ENCODE results near the gene PRKD2.

PRKD2 gene

GRCh38 chr19:46741447-46741846 is 24.5 kb upstream of the PRKD2 start:
- no peak for DNase-seq

DNA sequence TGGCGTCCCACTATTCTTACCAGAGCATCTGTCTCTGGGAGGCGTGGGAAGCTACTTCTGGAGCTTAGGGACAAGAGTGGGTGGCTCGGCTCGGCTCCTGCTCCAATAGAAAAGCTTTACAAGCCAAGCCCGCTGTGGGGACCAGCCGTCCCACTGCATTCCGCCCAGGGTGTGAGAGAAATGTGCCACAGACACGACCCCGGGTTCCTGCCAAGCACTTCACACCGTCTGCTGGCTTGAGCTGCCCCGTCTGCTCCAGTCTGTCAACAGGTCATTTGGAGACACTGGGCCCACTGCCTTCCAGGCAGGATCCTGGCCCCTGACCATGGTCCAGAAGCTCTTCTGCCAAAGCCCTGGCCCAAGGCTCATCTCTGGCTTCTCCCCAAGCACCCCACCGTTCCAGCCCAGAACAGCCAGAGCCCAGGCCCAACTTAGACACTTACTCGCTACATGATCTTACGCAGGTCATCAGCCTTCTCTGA is 22.4 kb upstream of the PRKD2 start:
- no peak for DNase-seq

- DNase-seq, result no peak
Measured at GRCh38 chr19:46737761-46738171, 20.9 kb upstream of the PRKD2 start.

DNA sequence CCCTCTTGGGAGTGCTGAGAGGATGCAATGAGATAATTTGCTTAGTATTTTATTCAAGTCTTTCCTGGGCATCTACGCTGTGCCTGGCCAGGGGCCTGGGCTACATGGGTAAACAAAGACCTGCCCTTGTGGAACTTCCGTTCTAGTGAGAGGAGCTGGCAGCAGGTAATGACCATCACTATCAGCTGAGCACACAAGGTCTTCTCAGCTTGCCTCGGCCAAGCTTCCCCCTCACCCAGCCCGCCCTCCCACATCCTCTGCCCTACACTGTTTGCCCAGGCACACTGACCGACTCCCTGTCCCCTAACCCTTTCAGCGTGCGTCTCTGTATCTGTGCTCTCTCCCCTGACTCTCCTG is 20.4 kb upstream of the PRKD2 start:
- no peak for DNase-seq

- DNase-seq, result no peak
Measured at GRCh38 chr19:46736531-46737297, 19.8 kb upstream of the PRKD2 start.

GRCh38 chr19:46733690-46734292 is 16.9 kb upstream of the PRKD2 start:
- no peak for DNase-seq

DNA sequence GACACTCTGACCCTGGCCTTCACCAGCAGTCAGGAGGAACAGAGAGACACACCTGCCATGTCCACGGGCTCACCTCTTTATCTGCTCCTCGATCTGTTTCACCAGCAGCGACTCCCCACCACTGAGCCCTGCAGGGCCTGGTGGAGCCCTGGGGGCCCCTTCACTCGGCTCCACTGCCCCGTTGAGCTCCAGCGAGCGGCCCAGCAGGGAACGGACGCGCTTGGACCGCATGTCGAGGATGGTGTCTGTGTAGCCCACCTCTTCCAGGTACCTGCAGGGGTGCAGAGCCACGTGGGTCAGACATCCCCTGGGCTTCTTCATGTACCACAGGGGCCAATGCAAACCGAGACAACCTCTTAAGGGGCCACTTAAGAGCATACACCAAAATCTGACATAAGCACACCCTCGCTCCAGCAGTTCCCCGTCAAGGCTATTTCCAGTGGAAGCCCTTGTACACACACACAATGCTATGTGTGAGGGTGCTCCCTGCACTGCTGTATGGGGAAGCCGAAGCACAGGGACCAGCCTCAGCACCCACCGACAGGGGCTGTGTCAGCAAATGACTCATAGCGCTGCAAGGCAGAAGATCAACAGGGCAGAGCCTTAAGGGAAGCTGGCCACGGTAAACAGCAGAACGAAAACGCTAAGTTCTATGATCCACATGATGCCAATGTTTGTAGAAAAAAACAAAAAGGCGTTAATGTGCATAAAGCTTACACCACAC is 16.2 kb upstream of the PRKD2 start:
- no peak for DNase-seq

- DNase-seq, result no peak
Measured at GRCh38 chr19:46732172-46732938, 15.4 kb upstream of the PRKD2 start.

- no peak for DNase-seq
Measured at GRCh38 chr19:46731584-46731983, 14.7 kb upstream of the PRKD2 start.

GRCh38 chr19:46731007-46731501 is 14.1 kb upstream of the PRKD2 start:
- DNase-seq, result no peak

- DNase-seq, result no peak
Measured at GRCh38 chr19:46730595-46730994, 13.7 kb upstream of the PRKD2 start.

GRCh38 chr19:46730187-46730586 is 13.3 kb upstream of the PRKD2 start:
- DNase-seq, result no peak

- no peak for DNase-seq
Measured at GRCh38 chr19:46729696-46730095, 12.8 kb upstream of the PRKD2 start.

DNA sequence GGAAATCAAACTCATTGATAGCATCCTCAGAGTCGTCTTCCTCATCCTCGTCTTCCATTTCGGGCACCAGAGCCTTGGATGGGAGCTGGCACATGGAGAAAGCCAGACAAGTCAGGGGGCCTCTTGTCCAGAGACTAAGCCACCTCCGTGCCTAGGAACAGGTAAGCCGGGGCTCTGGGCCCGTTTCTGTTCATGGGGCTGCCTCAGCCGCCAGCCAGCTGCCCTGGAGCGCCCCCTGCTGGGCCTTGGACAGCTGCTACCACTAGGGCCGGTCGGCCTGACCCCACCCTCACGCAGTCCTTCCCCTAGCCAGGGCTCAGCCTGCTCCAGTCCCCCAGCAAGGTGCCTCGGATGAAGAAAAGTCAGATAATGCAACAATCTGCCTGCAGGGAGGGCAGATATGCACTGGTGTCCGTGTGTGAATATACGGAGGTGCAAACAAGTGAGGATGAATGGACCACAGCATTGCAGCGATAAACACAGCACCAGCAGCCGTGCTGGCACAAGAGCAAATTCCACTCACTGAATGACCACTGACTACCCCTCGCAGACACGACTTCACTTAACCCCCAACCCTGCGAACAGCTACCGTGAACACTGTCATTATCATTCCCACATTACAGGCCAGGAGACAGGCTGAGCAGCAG is 11.9 kb upstream of the PRKD2 start:
- DNase-seq, result peak; percentile 23

DNA sequence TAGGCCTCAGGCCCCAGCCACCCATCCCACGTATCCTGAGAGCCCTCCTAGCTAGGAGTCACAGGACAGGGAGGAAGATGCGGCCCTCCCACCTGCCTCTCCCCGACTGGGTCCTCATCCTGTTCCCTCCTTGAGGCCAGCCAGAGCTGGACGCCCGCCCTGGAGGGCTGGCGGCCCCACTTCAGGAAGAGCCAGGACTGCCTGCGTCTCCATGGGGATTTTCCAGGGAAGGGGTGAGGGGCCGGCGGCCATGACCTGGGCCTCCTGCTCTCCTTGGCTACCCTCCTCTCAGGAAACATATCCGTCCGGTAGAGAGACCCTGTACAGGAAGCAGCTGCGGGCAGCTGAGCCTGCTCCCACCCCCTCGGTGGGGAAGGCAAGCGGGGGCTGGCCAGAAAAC is 11.3 kb upstream of the PRKD2 start:
- no peak for DNase-seq

DNA sequence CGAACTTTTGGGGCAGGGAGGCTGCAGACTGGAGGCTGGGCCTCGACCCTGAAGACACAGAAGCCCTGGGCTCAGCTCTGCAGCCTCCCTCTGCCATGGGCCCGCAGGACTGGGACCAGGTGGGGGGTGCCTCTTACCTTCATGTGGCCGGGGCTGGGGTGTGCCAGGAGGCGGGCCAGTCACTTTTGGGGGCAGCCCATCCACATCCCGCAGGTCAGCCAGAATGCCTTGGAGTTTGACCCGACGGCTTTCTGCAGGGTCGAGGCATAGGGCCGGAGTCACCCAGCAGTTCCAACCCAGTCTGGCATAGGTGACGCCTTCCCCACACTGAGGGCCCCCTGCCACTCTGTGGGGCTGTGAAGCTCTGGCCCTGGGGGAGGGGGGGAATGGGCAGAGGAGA is 10.8 kb upstream of the PRKD2 start:
- DNase-seq, result no peak

DNA sequence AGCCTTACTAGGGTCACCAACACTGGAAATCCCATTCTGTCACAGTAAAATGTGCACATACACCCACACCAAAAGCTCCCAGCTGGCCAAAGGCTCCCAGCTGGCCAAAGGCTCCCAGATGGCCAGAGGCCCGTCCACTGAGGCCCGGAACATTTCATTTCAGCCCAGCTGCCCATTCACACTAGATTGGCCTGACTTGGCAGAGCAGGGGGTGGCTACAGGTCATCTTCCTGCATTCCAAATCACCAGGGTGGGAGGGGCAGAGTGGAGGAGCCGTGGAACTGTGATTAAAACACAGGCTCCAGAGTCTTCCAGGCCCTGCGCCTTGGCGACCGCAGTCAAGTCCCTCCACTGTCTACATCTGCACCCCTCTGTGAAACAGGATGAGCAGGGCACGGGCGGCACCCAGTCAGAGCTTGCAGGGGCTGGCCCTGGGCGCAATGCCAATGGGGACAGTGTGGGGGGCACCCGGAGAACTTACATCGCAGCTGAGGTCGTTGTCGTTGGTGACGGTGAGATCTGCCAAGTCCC is 10.1 kb upstream of the PRKD2 start:
- DNase-seq, result no peak

DNA sequence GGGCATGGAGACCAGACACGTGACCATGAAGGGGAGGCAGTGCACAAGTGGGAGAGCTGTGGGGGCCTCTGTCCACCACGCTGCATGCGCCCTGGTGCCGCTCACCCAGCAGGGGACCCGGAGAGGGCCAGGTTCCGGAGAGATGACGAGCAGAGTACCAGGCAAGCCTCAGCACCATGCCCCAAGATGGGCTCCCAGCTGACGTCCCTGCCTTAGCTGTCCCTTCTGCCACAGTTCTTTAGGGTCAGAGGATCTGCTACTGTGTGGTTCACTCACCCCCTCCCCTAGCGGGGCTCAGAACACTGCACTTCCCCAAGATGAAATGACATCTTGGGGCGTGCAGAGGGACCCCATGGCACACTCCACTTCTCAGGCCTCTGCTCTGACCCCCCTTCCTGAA is 9.6 kb upstream of the PRKD2 start:
- DNase-seq, result no peak

GRCh38 chr19:46725859-46726393 is 9.0 kb upstream of the PRKD2 start:
- DNase-seq, result no peak

GRCh38 chr19:46725036-46725820 is 8.3 kb upstream of the PRKD2 start:
- DNase-seq, result no peak

DNA sequence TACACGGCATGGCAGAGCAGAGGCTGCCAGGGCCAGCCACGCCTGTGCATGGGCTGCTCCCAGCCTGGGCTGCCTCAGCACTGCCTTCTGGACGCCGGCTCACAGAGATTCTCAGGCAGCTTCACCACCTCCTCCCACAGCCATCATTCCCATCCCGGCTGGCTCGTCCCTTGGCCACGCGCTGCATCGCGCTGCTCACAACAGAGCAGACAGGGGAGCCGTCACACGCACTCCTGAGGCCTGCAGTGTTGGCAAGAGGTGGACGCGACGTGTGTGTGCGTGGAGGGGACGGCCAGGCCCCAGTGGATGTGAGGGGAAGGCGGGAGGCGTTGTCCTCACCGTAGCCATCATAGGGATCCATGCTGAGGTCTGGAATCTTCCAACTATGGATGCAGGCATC is 7.6 kb upstream of the PRKD2 start:
- DNase-seq, result no peak
